Astrocyte (in vitro differentiated cells and primary cell): ENCODE measurements around the gene ARPIN.

Experiments
- CTCF ChIP-seq: IDR thresholded peaks from 2 replicates; pipeline ENCODE4 v1.5.1; 2011; ENCODE audit warnings: low read depth, mild to moderate bottlenecking, inconsistent platforms, low read length, moderate library complexity; ENCODE audit not compliant: insufficient read depth
- EZH2 ChIP-seq: IDR thresholded peaks from 2 replicates; pipeline ENCODE4 v1.6.1; 2012; ENCODE audit warnings: mild to moderate bottlenecking, low read length, inconsistent platforms; ENCODE audit not compliant: insufficient read depth

GRCh38 chr15:89851673-89852341, 60.9 kb downstream of the ARPIN start:
- TF ChIP-seq CTCF = no peak
- no peak for TF ChIP-seq EZH2
